Measurements from ENCODE around the gene IFITM1. TPM values are rescaled to one million over a fixed set of nuclear protein-coding genes. Genes with fewer than 3 reads are reported as not detected.

The IFITM1 gene
- total and polyA plus RNA-seq, 9 of the 15 experiments (the other 6 are each of a cell fraction or from before 2014, with no cell fraction given) = 691 to 5,579 (median 974) TPM

GRCh38 chr11:313787-314553 is at the start of gene IFITM1 (continued):
- no peak for TF ChIP-seq CHD7 (IDR thresholded peaks at IDR 0.05; ENCODE audit: low read depth, low read length)
- TF ChIP-seq PTTG1 (tag; IDR thresholded peaks at IDR 0.05; ENCODE audit: low read depth) = no peak
- TF ChIP-seq HEY1 (CRISPR knock-in tag; IDR thresholded peaks at IDR 0.05; ENCODE audit: borderline replicate concordance) = no peak
- TF ChIP-seq ERF (CRISPR knock-in tag; IDR thresholded peaks at IDR 0.05) = no peak
- no peak for TF ChIP-seq SMARCE1 (IDR thresholded peaks at IDR 0.05)
- TF ChIP-seq VEZF1 (CRISPR knock-in tag; IDR thresholded peaks at IDR 0.05) = peak; percentile 48
- TF ChIP-seq ZNF24 (IDR thresholded peaks at IDR 0.05) = no peak
- TF ChIP-seq ARID4B (CRISPR knock-in tag; IDR thresholded peaks at IDR 0.05) = no peak; the same call in 1 of the 2 replicates
- TF ChIP-seq FOXA3 (CRISPR knock-in tag; conservative IDR thresholded peaks at IDR 0.05 in 1 of 2, IDR thresholded peaks at IDR 0.05 in 1 of 2) = no peak
- TF ChIP-seq COPS2 (conservative IDR thresholded peaks at IDR 0.05) = no peak

All from K562 (cell line).